Suprapubic skin (tissue), 3 donors: ENCODE results near the gene MAF.

ENCODE experiments used
- POLR2A ChIP-seq, 2 donors: fragments of 450-650 bp; IDR thresholded peaks; one replicate each; pipeline ENCODE4 v1.6.1; 2017; ENCODE audit warnings: antibody characterized with exemption in 2 of 2, mild to moderate bottlenecking in 2 of 2, moderate library complexity in 2 of 2
- TF ChIP-seq, protein P1 (sequence below), 2 donors: fragments of 200-600 bp in 1 of 2; fragments of 450-650 bp in 1 of 2; sonication (generic) in 1 of 2; IDR thresholded peaks; one replicate each; pipeline ENCODE4 v1.5.1; 2016 to 2019; ENCODE audit warnings: antibody characterized with exemption in 2 of 2, mild to moderate bottlenecking in 1 of 2, moderate library complexity in 1 of 2

DNA sequence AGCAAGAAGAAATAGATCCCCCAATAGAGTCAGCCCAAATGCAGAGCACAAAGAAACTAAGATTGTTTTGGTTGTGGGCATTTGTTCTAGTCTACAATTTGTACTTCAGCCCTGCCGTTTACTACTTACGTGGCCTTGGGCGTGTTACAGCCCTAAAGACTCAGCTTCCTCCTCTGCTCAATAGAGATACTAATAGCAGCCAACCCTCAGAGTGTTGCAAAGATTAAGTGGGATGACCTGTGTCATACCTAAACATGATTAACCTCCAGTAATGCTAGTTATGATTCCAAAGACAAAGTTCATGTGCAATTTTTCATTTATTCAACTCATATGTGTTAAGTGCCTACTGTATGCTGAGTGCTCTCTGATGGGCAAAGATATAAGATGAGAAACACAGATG, 43.1 kb downstream of the MAF start:
- TF ChIP-seq, protein P1, sequence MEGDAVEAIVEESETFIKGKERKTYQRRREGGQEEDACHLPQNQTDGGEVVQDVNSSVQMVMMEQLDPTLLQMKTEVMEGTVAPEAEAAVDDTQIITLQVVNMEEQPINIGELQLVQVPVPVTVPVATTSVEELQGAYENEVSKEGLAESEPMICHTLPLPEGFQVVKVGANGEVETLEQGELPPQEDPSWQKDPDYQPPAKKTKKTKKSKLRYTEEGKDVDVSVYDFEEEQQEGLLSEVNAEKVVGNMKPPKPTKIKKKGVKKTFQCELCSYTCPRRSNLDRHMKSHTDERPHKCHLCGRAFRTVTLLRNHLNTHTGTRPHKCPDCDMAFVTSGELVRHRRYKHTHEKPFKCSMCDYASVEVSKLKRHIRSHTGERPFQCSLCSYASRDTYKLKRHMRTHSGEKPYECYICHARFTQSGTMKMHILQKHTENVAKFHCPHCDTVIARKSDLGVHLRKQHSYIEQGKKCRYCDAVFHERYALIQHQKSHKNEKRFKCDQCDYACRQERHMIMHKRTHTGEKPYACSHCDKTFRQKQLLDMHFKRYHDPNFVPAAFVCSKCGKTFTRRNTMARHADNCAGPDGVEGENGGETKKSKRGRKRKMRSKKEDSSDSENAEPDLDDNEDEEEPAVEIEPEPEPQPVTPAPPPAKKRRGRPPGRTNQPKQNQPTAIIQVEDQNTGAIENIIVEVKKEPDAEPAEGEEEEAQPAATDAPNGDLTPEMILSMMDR (IDR thresholded peaks at IDR 0.05) = no peak
- no peak for TF ChIP-seq POLR2A (IDR thresholded peaks at IDR 0.05)
